ENCODE data around the gene LMBR1.

The LMBR1 gene

GRCh38 chr7:156680281-156680680, 212.7 kb downstream of the LMBR1 start:
- no peak for DNase-seq

- DNase-seq: no peak
Observed at GRCh38 chr7:156677374-156678054, 215.5 kb downstream of the LMBR1 start.

- no peak for DNase-seq
Observed at GRCh38 chr7:156676263-156676662, 216.7 kb downstream of the LMBR1 start.

GRCh38 chr7:156675721-156676120, 217.3 kb downstream of the LMBR1 start:
- no peak for DNase-seq

- DNase-seq: no peak
Observed at GRCh38 chr7:156673902-156674301, 219.1 kb downstream of the LMBR1 start.

- DNase-seq: no peak
Observed at GRCh38 chr7:156673454-156673853, 219.5 kb downstream of the LMBR1 start.

GRCh38 chr7:156669035-156669828, 223.8 kb downstream of the LMBR1 start:
- DNase-seq: no peak

GRCh38 chr7:156668130-156668741, 224.7 kb downstream of the LMBR1 start:
- DNase-seq: no peak

- no peak for DNase-seq
Observed at GRCh38 chr7:156667110-156667426, 225.9 kb downstream of the LMBR1 start.

- no peak for DNase-seq
Observed at GRCh38 chr7:156666368-156667109, 226.4 kb downstream of the LMBR1 start.

- DNase-seq: no peak
Observed at GRCh38 chr7:156665101-156665500, 227.9 kb downstream of the LMBR1 start.

- DNase-seq: no peak
Observed at GRCh38 chr7:156662277-156662676, 230.7 kb downstream of the LMBR1 start.

GRCh38 chr7:156661637-156662036, 231.3 kb downstream of the LMBR1 start:
- no peak for DNase-seq

- no peak for DNase-seq
Observed at GRCh38 chr7:156659961-156660360, 233.0 kb downstream of the LMBR1 start.

- DNase-seq: no peak
Observed at GRCh38 chr7:156659203-156659602, 233.8 kb downstream of the LMBR1 start.

GRCh38 chr7:156657681-156658080, 235.3 kb downstream of the LMBR1 start:
- DNase-seq: no peak

GRCh38 chr7:156656598-156656997, 236.4 kb downstream of the LMBR1 start:
- no peak for DNase-seq

- DNase-seq: no peak
Observed at GRCh38 chr7:156655983-156656382, 237.0 kb downstream of the LMBR1 start.

- DNase-seq: no peak
Observed at GRCh38 chr7:156655251-156655650, 237.7 kb downstream of the LMBR1 start.

- DNase-seq: no peak
Observed at GRCh38 chr7:156654511-156655234, 238.3 kb downstream of the LMBR1 start.

GRCh38 chr7:156652886-156653568, 240.0 kb downstream of the LMBR1 start:
- DNase-seq: no peak

- no peak for DNase-seq
Observed at GRCh38 chr7:156651474-156651873, 241.5 kb downstream of the LMBR1 start.

Data from activated CD8-positive, alpha-beta memory T cell treated with anti-CD3 and anti-CD28 coated beads, Interleukin-2, amount 50 U/mL, for 4 hours (primary cell).